T-helper 22 cell (primary cell): ENCODE data around the gene EVI5L.
"Not testable (repeated sequence)": the region's sequence is repeated elsewhere in the genome, so short reads cannot be mapped to it uniquely, and the experiment has no call there.

Experiments used
- DNase-seq: peaks from one replicate; pipeline ENCODE4 v3.0.0-alpha.2; 2020; ENCODE audit warnings: low read depth

Gene EVI5L

GRCh38 chr19:7829561-7830271 lies at the start of gene EVI5L:
Gene EVI5L (plus strand): TSS chr19:7830218. CDS start chr19:7846543, 16,325 bp downstream.
- DNase-seq: peak; percentile 98

GRCh38 chr19:7781157-7781556 lies 48.9 kb upstream of the EVI5L start:
- no peak for DNase-seq

- no peak for DNase-seq
Measured at GRCh38 chr19:7783991-7784423, 46.0 kb upstream of the EVI5L start.

- DNase-seq: no peak
Measured at GRCh38 chr19:7784856-7785255, 45.2 kb upstream of the EVI5L start.

- no peak for DNase-seq
Measured at GRCh38 chr19:7787141-7787540, 42.9 kb upstream of the EVI5L start.

GRCh38 chr19:7787602-7788177 lies 42.3 kb upstream of the EVI5L start:
- no peak for DNase-seq

GRCh38 chr19:7788178-7788932 lies 41.7 kb upstream of the EVI5L start:
- no peak for DNase-seq

GRCh38 chr19:7788933-7789323 lies 41.1 kb upstream of the EVI5L start:
- no peak for DNase-seq

GRCh38 chr19:7789447-7789846 lies 40.6 kb upstream of the EVI5L start:
- no peak for DNase-seq

GRCh38 chr19:7790416-7790815 lies 39.6 kb upstream of the EVI5L start:
- no peak for DNase-seq

- DNase-seq: no peak
Measured at GRCh38 chr19:7792281-7792680, 37.7 kb upstream of the EVI5L start.

GRCh38 chr19:7792701-7793100 lies 37.3 kb upstream of the EVI5L start:
- not testable (repeated sequence) for DNase-seq

- DNase-seq: no peak
Measured at GRCh38 chr19:7793493-7793892, 36.5 kb upstream of the EVI5L start.

GRCh38 chr19:7795555-7796161 lies 34.4 kb upstream of the EVI5L start:
- DNase-seq: no peak

- DNase-seq: peak; percentile 17
Measured at GRCh38 chr19:7799640-7800355, 30.2 kb upstream of the EVI5L start.

- no peak for DNase-seq
Measured at GRCh38 chr19:7801020-7801570, 28.9 kb upstream of the EVI5L start.

GRCh38 chr19:7806234-7806633 lies 23.8 kb upstream of the EVI5L start:
- DNase-seq: no peak

GRCh38 chr19:7806876-7807275 lies 23.1 kb upstream of the EVI5L start:
- DNase-seq: no peak

- DNase-seq: no peak
Measured at GRCh38 chr19:7808108-7808507, 21.9 kb upstream of the EVI5L start.

- no peak for DNase-seq
Measured at GRCh38 chr19:7811989-7812388, 18.0 kb upstream of the EVI5L start.

GRCh38 chr19:7815325-7815724 lies 14.7 kb upstream of the EVI5L start:
- DNase-seq: no peak

GRCh38 chr19:7816040-7816439 lies 14.0 kb upstream of the EVI5L start:
- not testable (repeated sequence) for DNase-seq
